GM12864 (cell line): Measurements from ENCODE around the gene OLA1.

Experiments
- DNase-seq: peaks from one replicate; pipeline ENCODE4 v3.0.0-alpha.2; 2011; ENCODE audit warnings: low read depth
- H3K4me3 ChIP-seq: 2 replicates; pipeline ENCODE4 v1.5.1; 2011; ENCODE audit warnings: mild to moderate bottlenecking, low read depth, low read length, control low read depth
- TF ChIP-seq, protein P1 (sequence below): IDR thresholded peaks from 2 replicates; pipeline ENCODE4 v1.5.1; 2011; ENCODE audit warnings: low read depth, mild to moderate bottlenecking, moderate library complexity, low read length, control low read depth, inconsistent platforms; ENCODE audit errors: missing control alignments

The OLA1 gene

DNA sequence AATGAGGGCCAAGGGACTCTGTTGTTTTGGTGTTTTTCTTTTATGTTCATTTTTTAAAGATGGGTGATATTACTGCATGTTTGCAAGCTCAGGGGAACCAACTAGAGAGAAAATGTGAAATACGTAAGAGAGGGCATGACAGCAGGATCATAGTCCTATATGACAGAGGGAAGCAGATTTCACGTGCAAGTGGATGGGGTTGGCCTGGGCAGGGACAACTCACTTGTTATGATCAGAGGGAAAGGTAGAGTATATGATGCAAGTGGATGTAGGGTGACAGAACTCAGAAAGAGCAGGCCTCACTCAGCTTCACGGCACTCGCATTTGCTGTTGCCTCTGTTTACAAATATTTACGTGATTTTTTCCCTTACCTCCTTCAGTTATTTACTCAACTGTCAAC is 67.0 kb downstream of the OLA1 start:
- no peak for DNase-seq
- TF ChIP-seq, protein P1, sequence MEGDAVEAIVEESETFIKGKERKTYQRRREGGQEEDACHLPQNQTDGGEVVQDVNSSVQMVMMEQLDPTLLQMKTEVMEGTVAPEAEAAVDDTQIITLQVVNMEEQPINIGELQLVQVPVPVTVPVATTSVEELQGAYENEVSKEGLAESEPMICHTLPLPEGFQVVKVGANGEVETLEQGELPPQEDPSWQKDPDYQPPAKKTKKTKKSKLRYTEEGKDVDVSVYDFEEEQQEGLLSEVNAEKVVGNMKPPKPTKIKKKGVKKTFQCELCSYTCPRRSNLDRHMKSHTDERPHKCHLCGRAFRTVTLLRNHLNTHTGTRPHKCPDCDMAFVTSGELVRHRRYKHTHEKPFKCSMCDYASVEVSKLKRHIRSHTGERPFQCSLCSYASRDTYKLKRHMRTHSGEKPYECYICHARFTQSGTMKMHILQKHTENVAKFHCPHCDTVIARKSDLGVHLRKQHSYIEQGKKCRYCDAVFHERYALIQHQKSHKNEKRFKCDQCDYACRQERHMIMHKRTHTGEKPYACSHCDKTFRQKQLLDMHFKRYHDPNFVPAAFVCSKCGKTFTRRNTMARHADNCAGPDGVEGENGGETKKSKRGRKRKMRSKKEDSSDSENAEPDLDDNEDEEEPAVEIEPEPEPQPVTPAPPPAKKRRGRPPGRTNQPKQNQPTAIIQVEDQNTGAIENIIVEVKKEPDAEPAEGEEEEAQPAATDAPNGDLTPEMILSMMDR: no peak
- H3K4me3 ChIP-seq: no peak overlapping the region

DNA sequence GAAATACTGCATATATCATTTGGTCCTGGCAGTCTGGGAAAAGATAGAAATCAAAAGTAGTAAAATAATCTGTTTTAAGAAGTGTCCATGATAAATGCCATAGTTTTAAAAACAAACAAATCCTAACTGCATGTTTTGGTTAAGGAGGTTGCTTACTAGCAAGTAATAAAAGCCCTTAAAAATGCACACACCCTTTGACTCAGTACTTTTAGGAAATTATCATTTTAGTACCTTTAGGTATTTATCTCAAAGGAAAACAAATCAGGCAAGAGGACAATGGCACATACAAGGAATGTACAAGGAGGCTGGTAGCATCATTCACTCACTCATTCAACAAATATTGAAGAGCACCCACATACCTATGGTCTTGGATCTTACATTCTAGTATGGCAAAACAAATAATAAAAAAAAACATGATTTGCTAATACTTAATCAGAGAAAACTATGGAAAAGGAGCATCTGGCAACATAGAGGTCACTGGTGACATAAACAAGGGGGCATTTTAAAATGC is 67.6 kb downstream of the OLA1 start:
- no peak for DNase-seq
- H3K4me3 ChIP-seq: no peak overlapping the region
- TF ChIP-seq, protein P1: no peak

DNA sequence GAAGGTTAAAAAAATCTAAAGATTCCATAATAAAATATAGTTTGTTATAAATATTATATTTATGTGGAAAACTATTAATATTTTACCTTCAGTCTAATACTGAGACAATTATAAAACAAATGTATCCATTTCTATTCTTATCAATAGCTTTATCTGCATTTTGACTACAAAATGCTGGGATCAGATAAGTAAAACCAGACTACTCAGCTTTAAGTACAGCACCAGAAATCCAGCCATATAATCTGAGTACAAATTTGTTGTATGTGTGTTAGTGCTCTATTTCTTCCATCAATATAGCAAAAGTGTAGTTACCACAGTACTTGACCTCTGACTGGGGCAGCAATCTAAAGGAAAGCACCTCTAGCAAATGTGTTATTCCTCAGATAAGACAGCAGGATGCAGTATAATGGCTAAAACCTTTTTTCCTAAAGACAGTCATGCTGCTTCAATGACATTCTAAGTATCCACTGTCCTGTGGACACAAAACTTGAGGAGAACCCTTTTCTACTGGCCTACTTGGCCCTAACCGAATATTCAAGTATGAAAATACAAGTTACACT is 68.1 kb downstream of the OLA1 start:
- TF ChIP-seq, protein P1: no peak
- no peak for DNase-seq
- H3K4me3 ChIP-seq: no peak overlapping the region

DNA sequence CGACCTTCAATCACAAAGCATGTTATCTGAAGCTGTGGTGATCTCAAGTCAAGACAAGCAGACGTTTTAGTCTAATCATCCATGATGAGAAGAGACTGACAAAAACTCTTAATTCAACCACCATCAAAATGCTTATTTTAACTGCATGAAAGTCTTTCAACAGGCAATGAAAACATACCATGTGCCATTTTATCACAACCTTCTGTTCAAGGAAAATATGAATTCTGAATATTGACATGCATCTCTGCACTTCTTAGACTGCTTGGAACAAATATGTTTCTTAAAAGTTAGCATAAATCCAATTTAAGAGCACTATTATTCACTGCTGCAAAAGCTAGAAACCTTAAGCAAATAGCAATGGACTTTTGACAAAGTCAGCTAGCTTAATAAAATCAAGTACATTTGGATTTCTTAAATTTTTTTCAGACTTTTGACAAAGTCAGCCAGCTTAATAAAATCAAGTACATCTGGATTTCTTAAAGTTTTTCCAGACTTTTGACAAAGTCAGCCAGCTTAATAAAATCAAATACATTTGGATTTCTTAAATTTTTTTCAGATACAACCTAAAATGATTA is 70.9 kb downstream of the OLA1 start:
- no peak overlapping the region for H3K4me3 ChIP-seq
- TF ChIP-seq, protein P1: no peak
- DNase-seq: no peak

DNA sequence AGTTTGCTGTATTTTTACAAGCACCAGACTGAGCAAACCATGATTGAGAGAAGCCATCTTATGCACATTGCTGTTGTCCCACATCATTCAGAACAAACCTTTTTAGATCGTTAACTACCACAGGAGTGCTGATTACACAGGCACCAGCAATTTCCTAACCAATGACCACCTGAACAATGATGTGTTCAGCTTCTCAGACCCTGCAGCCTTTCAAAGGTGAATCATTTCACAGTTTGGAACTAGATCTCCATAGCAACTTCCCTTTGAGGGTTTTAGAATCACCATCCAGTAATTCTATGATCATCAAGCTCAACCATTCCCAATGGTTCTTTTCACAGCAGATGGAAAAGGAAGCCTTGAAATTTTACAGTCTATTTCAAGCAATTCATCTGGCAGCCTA is 71.4 kb downstream of the OLA1 start:
- no peak overlapping the region for H3K4me3 ChIP-seq
- TF ChIP-seq, protein P1: no peak
- no peak for DNase-seq

DNA sequence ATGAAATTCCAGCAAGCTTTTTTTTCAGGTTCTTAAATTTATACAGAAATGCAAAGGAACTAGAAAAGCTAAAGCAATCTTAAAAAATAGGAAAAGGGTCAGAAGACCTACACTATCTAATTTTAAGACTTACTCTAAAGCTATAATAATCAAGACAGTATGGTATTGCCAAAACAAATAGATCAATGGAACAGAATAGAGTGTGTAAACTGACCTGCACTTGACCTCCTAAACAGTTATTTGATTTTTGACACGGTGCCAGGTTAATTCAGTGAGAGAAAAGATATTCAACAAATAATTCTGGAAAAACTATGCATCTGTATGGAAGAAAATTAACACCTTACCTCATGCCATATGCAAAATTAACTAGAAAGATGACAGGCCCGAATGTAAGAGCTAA is 73.6 kb downstream of the OLA1 start:
- DNase-seq: no peak
- TF ChIP-seq, protein P1: no peak
- no peak overlapping the region for H3K4me3 ChIP-seq
